NCI-H774 (cell line): Measurements from ENCODE around the gene RSRP1.

Source experiments
- DNase-seq: peaks from one replicate; lab custom pipeline; 2025; lab: John Stamatoyannopoulos, UW

Gene RSRP1

DNA sequence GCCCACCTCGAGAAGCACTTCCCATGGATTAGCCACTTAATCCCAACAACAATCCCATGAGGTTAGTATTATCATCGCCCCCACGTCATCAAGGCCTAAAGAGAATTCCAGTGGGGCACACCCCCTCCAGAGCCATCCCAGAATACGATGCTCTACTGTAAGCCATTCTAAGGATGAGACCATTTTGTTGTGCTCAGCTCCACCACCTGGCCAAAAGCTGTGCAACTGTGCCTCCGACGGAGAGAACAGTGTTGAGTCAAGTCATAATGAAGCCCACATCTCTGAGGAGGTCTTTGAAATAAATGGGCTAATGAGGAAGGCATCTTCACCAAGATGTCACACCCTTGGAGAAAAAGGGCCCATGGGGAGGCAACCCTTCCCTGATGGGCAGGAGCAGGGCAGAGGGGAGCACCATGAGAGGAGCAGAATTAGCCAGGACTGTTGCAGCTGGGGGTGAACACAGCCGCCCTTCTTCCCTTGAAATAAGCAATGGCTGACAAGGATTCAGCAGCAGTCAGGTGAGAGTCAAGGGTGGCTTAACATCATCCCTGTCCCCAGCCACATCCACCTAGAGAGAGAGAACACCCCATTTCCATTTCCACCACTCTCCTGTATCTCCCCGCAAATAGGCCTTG, 29.5 kb downstream of the RSRP1 start:
- DNase-seq = no peak

DNA sequence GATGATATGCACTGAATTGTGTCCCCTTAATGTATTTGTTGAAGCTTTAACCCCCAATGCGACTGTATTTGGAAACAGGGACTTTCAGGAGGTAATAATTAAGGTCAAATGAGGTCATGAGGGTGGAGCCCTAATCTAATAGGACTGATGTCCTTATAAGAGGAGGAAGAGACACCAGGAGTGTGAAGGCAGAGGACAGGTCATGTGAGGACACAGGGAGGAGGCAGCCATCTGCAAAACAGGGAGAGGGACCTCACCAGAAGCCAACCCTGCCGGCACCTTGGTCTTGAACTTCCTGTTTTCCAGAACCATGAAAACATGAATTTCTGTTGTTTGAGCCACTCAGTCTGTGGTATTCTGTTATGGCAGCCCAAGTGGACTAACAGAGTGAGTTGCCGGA, 30.2 kb downstream of the RSRP1 start:
- DNase-seq = no peak

DNA sequence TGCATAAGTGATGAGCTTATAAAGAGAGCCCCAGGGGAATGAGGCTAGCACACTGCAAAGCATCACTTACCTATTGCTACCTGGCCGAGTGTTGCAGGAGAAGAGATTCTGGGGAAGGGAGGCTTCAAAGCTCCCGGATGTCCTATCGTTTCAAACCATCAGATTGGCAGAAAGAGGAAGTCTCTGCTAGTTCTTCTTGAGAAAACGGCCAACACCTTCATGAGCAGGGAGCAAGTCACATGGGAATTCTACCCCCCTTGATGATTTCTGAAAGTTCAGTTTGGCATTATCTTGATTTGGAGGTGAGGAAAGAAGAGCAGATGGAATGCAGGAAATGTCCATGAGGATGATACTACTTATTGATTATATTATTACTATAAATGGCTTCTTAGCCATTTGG, 31.1 kb downstream of the RSRP1 start:
- no peak for DNase-seq

- DNase-seq = no peak
These were observed 34.5 kb downstream of the RSRP1 start for GRCh38 chr1:25212725-25213124.

- DNase-seq = no peak
These were observed 36.5 kb downstream of the RSRP1 start for GRCh38 chr1:25210728-25211127.

GRCh38 chr1:25209516-25209915, 37.7 kb downstream of the RSRP1 start:
- no peak for DNase-seq

- DNase-seq = no peak
These were observed 38.6 kb downstream of the RSRP1 start for GRCh38 chr1:25208561-25209222.

DNA sequence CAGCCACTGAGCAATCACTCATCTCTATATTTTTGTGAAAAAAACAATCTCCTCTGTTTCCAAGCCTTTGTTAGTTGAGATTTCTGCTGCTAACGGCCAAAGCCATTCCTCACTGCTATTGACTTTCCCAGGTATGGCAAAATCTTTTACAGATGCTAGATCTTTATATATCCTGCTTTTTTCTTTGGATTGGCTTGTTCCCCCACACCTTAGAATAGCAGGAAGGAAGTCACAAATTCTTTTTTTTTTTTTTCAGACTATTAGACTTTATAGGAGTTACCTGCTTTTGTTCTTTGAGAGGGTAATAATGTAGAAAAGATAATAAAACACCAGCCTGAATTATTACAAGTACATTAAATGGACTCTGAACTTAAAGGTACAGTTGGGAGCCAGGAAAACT, 39.2 kb downstream of the RSRP1 start:
- DNase-seq = no peak

DNA sequence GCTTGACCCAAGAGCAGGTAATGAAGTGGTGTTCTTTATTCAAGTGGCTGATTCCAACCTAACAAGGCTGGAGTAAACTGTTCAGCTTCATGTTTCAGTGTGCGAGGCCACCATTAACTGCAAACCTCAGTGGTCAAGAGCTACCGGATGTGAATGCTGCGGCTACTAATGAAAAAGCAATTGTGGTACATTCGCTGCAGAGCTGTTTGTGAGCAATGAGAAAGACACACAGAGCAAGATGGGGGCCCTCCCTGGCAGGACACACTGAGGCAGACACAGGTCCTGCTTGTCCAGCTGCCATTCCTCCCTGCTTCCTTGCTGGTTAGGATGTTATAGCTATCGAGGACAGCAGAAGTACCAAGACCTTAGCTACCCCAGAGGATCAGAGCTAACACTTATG, 41.1 kb downstream of the RSRP1 start:
- DNase-seq = no peak

GRCh38 chr1:25205786-25206185, 41.5 kb downstream of the RSRP1 start:
- no peak for DNase-seq

- DNase-seq = no peak
These were observed 42.3 kb downstream of the RSRP1 start for GRCh38 chr1:25204797-25205480.

- no peak for DNase-seq
These were observed 46.2 kb downstream of the RSRP1 start for GRCh38 chr1:25201006-25201405.

GRCh38 chr1:25199819-25200620, 47.2 kb downstream of the RSRP1 start:
- no peak for DNase-seq

- no peak for DNase-seq
These were observed 48.5 kb downstream of the RSRP1 start for GRCh38 chr1:25198663-25199252.

GRCh38 chr1:25197982-25198662, 49.1 kb downstream of the RSRP1 start:
- DNase-seq = no peak

- no peak for DNase-seq
These were observed 49.8 kb downstream of the RSRP1 start for GRCh38 chr1:25197235-25197975.

- no peak for DNase-seq
These were observed 50.4 kb downstream of the RSRP1 start for GRCh38 chr1:25196830-25197229.

DNA sequence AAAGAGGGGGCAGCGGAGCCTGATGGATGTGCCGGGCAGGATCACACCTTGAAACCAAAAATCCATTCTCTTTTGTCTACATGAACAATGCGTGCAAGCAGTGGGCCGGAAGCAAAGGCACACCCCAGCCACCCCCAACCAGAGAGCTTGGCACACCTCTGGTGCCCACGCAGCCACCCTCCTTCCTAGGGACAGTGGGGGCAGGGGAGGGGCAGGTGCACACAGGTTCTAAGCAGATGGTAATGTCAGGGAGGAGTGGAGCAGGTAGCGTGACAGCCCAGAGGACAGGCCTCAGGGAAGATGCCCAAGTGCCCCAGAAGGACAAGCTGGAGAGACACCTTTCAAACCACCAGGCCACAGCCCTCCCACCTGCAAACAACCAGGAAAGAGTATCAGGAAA, 51.4 kb downstream of the RSRP1 start:
- no peak for DNase-seq

DNA sequence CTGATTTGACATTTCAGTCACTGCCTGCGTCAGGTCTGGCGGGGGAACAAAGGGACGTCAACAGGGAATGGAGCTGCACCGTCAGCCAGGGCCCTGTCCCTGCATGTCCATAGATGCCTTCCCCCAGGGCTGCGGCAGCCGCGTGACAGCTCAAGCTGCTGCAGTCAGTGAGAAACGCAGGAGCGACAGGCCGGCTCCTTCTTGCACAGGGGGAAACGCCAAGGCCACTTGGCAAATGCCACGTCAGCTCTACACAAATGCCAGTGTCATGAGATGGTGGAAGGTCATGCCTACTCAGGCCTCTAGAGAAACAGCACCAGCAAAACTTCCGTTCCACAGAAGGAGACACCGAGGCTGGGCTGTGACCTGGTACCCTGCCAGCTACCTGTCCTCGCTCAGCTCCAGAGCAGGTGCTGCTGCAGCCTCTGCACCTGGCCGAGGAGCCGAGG, 52.7 kb downstream of the RSRP1 start:
- DNase-seq = no peak

DNA sequence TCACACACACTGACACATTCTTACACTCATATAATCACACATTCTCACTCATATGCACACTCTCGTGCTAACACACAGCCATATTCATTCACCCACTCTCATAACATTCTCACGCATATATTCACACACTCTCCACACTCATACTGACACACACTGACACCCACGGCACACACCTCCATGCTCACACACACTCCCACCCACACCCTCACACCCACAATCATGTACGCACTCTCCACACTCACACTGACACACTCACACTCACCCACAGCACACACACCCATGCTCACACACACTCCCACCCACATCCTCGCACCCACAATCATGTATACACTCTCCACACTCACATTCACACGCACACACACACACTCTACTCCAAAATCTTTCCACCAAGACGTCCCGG, 53.2 kb downstream of the RSRP1 start:
- no peak for DNase-seq

- DNase-seq = no peak
These were observed 54.0 kb downstream of the RSRP1 start for GRCh38 chr1:25193229-25193628.
